Measurements from ENCODE around the gene GPC3.

The GPC3 gene

DNA sequence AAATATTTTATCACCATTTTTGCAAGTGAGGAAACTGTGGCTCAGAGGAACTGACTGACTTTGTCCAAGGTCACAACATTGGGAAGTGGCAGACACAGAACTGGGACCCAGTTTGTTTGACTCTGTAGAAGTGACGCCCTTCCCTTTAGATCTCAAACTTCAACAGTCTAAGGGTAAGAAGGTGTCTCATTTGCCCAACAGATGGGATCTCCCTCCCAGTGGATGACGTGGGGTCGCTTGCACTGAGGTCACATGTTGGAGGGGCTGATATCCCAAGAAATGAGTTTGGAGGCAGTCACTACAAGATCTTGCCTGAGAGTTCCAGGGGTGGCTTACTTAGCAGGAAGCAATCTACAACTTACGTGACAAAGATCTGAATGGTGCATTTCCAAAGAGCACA, 397.6 kb downstream of the GPC3 start:
- TF ChIP-seq, protein P1, sequence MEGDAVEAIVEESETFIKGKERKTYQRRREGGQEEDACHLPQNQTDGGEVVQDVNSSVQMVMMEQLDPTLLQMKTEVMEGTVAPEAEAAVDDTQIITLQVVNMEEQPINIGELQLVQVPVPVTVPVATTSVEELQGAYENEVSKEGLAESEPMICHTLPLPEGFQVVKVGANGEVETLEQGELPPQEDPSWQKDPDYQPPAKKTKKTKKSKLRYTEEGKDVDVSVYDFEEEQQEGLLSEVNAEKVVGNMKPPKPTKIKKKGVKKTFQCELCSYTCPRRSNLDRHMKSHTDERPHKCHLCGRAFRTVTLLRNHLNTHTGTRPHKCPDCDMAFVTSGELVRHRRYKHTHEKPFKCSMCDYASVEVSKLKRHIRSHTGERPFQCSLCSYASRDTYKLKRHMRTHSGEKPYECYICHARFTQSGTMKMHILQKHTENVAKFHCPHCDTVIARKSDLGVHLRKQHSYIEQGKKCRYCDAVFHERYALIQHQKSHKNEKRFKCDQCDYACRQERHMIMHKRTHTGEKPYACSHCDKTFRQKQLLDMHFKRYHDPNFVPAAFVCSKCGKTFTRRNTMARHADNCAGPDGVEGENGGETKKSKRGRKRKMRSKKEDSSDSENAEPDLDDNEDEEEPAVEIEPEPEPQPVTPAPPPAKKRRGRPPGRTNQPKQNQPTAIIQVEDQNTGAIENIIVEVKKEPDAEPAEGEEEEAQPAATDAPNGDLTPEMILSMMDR (IDR thresholded peaks at IDR 0.05; ENCODE audit: low read depth, low read length): no peak
- no peak for DNase-seq (ENCODE audit: extremely low read depth, low read depth)

DNA sequence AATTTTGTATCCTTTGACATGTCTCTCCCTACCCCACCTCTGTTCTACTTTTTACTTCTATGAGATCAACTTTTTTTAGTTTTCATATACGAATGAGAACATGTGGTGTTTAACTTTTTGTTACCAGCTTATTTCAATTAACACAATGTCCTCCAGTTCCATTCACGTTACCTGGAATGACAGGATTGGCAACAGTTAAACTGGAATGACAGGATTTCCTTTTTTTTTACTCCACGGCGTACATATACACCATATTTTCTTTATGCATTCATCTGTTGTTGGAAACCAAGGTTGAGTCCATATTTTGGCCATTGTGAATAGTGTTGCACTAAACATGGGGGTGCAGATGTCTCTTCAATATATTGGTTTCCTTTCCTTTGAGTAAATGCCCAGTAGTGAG, 398.3 kb downstream of the GPC3 start:
- TF ChIP-seq, protein P1 (IDR thresholded peaks at IDR 0.05; ENCODE audit: low read depth, low read length): no peak
- DNase-seq (ENCODE audit: extremely low read depth, low read depth): no peak

DNA sequence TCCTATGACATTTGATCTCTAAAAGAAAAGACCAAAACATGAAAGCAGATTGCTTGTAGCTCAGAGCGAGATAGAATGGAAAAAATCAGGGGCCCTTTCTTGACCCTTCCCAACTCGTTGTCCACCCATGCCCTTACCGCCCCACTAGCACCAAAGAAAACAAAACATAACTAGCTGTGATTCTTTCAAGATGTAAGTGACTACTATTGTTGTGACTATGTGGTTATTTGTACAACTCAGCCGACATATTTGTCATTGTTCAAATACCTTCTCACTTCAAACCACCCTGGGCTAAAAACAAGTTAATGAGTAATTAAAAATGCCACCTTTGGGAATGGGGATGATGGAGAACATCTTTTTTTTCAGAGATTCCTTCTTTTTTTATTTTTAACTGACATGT, 399.0 kb downstream of the GPC3 start:
- no peak for DNase-seq (ENCODE audit: extremely low read depth, low read depth)
- TF ChIP-seq, protein P1 (IDR thresholded peaks at IDR 0.05; ENCODE audit: low read depth, low read length): no peak

DNA sequence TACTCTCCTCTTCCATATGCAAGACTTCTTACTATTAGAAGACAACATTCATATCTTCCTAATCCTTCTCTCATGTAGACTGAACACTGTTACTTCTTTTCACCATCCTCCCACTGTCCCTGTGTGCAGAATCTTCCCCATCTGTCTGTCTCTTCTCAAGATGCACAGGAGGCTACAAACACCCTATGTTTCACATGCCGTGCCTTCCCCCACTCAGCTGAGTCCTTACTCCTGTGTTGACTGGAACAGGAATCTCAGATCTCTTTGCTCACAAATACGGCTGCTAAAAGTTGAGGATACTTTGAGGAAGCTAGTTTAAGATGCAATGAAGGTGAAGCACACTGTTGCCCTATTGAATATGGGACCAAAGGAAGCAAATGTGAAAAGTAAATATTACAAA, 401.6 kb downstream of the GPC3 start:
- no peak for DNase-seq (ENCODE audit: extremely low read depth, low read depth)
- TF ChIP-seq, protein P1 (IDR thresholded peaks at IDR 0.05; ENCODE audit: low read depth, low read length): no peak

DNA sequence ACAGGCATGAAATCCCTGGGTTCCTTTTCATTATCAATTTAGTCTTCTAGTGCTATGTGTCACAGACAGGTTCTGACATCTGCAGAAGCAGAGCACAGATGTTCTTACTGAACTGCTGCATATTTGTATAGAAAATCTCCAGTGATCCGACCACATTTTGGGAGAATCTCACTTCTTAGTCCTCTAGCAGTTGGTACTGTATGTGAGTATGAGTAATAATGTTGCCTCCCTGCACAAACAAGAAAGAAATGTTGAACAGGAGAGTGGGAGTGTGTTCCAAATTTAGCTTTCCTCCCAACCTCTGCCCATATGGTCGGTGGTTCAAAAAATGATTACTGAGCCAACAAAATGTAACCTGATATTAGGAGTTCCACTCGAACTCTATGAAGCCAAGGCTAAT, 404.8 kb downstream of the GPC3 start:
- DNase-seq (ENCODE audit: extremely low read depth, low read depth): peak; percentile 5

DNA sequence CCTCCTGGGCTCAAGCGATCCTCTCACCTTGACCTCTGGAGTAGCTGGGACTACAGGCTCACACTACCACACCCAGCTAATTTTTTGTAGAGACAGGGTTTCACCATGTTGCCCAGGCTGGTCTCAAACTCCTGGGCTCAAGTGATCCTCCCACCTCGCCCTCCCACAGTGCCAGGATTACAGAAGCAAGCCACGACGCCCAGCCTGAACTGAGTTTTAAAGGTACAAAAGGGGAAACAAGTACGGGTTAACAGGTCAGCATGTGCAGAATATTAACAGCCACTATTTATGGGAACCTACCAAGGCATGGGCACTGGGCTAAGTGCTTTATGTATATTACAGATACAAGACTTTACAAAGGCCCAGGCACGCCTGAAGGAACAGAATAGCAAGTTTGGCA, 405.8 kb downstream of the GPC3 start:
- no peak for DNase-seq (ENCODE audit: extremely low read depth, low read depth)
- TF ChIP-seq, protein P1 (IDR thresholded peaks at IDR 0.05; ENCODE audit: low read depth, low read length): no peak

More for the DNA sequence above, 404.8 kb downstream of the GPC3 start:
- TF ChIP-seq, protein P1 (IDR thresholded peaks at IDR 0.05; ENCODE audit: low read depth, low read length): no peak

DNA sequence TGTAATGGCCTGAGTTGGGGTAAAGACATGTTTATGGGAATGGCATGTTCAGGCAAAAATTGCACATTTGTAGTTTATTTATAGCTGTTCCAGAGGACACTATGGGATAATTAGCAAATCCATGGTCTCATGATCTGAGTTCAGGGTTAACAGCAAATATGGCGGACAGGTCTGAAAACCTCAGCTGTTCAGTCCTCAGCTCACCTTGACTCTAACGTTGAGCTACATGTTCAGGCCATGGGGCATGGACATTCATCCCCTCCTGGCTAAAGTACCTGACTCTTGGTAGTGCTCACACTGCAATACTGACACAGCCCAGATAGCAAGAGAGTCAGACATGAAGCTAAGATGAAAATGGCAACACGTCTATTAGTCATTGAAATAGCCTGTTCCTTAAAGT, 408.5 kb downstream of the GPC3 start:
- TF ChIP-seq, protein P1 (IDR thresholded peaks at IDR 0.05; ENCODE audit: low read depth, low read length): no peak
- DNase-seq (ENCODE audit: extremely low read depth, low read depth): no peak

All from AG09319 (cell line).